Neuronal stem cell (in vitro differentiated cells): Measurements from ENCODE around the gene PRR35.

Experiments
- DNase-seq: peaks from one replicate; pipeline ENCODE4 v3.0.0-alpha.2; 2013; ENCODE audit warnings: low spot score
- H2AFZ ChIP-seq: one replicate; pipeline ENCODE4 v1.6.1; 2013; ENCODE audit warnings: mild to moderate bottlenecking, low read length, inconsistent platforms
- H2AK5ac ChIP-seq: 2 replicates; pipeline ENCODE4 v1.6.1; 2013; ENCODE audit warnings: low read depth, mild to moderate bottlenecking, inconsistent platforms, low read length, moderate library complexity, mixed read lengths
- H2BK120ac ChIP-seq: 2 replicates; pipeline ENCODE4 v1.6.1; 2013; ENCODE audit warnings: low read depth, mild to moderate bottlenecking, inconsistent platforms, low read length, moderate library complexity, mixed read lengths
- H2BK12ac ChIP-seq: one replicate; pipeline ENCODE4 v1.6.1; 2013; ENCODE audit warnings: low read length, inconsistent platforms
- H2BK15ac ChIP-seq: 2 replicates; pipeline ENCODE4 v1.6.1; 2013; ENCODE audit warnings: mild to moderate bottlenecking, low read length, inconsistent platforms, mixed read lengths
- H2BK5ac ChIP-seq: one replicate; pipeline ENCODE4 v1.6.1; 2013; ENCODE audit warnings: inconsistent platforms, mild to moderate bottlenecking, low read length, moderate library complexity
- H3K14ac ChIP-seq: one replicate; pipeline ENCODE4 v1.6.1; 2013; ENCODE audit warnings: low read length, inconsistent platforms
- H3K18ac ChIP-seq: 2 replicates; pipeline ENCODE4 v1.6.1; 2013; ENCODE audit warnings: low read length, inconsistent platforms
- H3K23ac ChIP-seq: 2 replicates; pipeline ENCODE4 v1.6.1; 2013; ENCODE audit warnings: low read depth, mild to moderate bottlenecking, mixed read lengths, low read length, inconsistent platforms; ENCODE audit not compliant: poor library complexity
- H3K27ac ChIP-seq: replicated peaks from 3 replicates; pipeline ENCODE4 v1.5.1; 2013; ENCODE audit warnings: low read length, inconsistent platforms
- H3K27me3 ChIP-seq, 3 experiments: 2 replicates each; pipeline ENCODE4 v1.6.1; 2013; ENCODE audit warnings: low read length in 3 of 3, mild to moderate bottlenecking in 2 of 3, inconsistent platforms in 1 of 3, low read depth in 1 of 3, mixed read lengths in 1 of 3, moderate library complexity in 1 of 3; ENCODE audit not compliant: control insufficient read depth in 3 of 3, insufficient read depth in 3 of 3
- H3K36me3 ChIP-seq, 2 donors: replicated peaks in 1 of 2; 2 replicates each; pipeline ENCODE4 v1.6.1; 2013; ENCODE audit warnings: low read length in 2 of 2; ENCODE audit not compliant: control insufficient read depth in 2 of 2, insufficient read depth in 2 of 2
- H3K4ac ChIP-seq: 2 replicates; pipeline ENCODE4 v1.6.1; 2013; ENCODE audit warnings: inconsistent platforms, mild to moderate bottlenecking, low read length, moderate library complexity
- H3K4me1 ChIP-seq, 2 donors: 1 replicate in 1 of 2; 2 replicates in 1 of 2; pipeline ENCODE4 v1.6.1; 2013; ENCODE audit warnings: low read length in 2 of 2, low read depth in 1 of 2; ENCODE audit not compliant: control insufficient read depth in 2 of 2, insufficient read depth in 1 of 2
- H3K4me2 ChIP-seq: one replicate; pipeline ENCODE4 v1.6.1; 2013; ENCODE audit warnings: mild to moderate bottlenecking, low read length, inconsistent platforms; ENCODE audit not compliant: insufficient read depth, poor library complexity, severe bottlenecking
- H3K4me3 ChIP-seq, 2 donors: 2 replicates each; pipeline ENCODE4 v1.5.1; 2013; ENCODE audit warnings: low read length in 2 of 2, mild to moderate bottlenecking in 2 of 2, inconsistent platforms in 1 of 2, moderate library complexity in 1 of 2
- H3K79me1 ChIP-seq: one replicate; pipeline ENCODE4 v1.6.1; 2013; ENCODE audit warnings: low read depth, mild to moderate bottlenecking, inconsistent platforms, low read length, moderate library complexity
- H3K9ac ChIP-seq: one replicate; pipeline ENCODE4 v1.6.1; 2013; ENCODE audit warnings: mild to moderate bottlenecking, low read depth, low read length, inconsistent platforms; ENCODE audit not compliant: poor library complexity
- H3K9me3 ChIP-seq, 2 donors: replicated peaks in 1 of 2; 2 replicates each; pipeline versions ENCODE3 to v1.6.1; 2013; ENCODE audit warnings: low read length in 2 of 2, mild to moderate bottlenecking in 2 of 2, inconsistent platforms in 1 of 2, low read depth in 1 of 2, mixed read lengths in 1 of 2, moderate library complexity in 1 of 2; ENCODE audit not compliant: control insufficient read depth in 2 of 2, insufficient read depth in 1 of 2
- H4K8ac ChIP-seq: one replicate; pipeline ENCODE4 v1.6.1; 2013; ENCODE audit warnings: low read depth, mild to moderate bottlenecking, inconsistent platforms, low read length, moderate library complexity
- H4K91ac ChIP-seq: one replicate; pipeline ENCODE4 v1.6.1; 2013; ENCODE audit warnings: low read length, low read depth, mild to moderate bottlenecking, inconsistent platforms; ENCODE audit not compliant: poor library complexity
- WGBS, 2 donors: extraction: QIAGEN DNeasy Blood & Tissue Kit; methylation state at CpG; one replicate each; pipeline ENCODE4 v1.1.7; 2013; ENCODE audit warnings: missing lambda C conversion rate in 2 of 2, mixed read lengths in 1 of 2; ENCODE audit not compliant: insufficient read length in 2 of 2, insufficient replicate concordance in 1 of 2; ENCODE audit errors: extremely low coverage in 2 of 2; 5-methylcytosine and 5-hydroxymethylcytosine counted together

The PRR35 gene

DNA sequence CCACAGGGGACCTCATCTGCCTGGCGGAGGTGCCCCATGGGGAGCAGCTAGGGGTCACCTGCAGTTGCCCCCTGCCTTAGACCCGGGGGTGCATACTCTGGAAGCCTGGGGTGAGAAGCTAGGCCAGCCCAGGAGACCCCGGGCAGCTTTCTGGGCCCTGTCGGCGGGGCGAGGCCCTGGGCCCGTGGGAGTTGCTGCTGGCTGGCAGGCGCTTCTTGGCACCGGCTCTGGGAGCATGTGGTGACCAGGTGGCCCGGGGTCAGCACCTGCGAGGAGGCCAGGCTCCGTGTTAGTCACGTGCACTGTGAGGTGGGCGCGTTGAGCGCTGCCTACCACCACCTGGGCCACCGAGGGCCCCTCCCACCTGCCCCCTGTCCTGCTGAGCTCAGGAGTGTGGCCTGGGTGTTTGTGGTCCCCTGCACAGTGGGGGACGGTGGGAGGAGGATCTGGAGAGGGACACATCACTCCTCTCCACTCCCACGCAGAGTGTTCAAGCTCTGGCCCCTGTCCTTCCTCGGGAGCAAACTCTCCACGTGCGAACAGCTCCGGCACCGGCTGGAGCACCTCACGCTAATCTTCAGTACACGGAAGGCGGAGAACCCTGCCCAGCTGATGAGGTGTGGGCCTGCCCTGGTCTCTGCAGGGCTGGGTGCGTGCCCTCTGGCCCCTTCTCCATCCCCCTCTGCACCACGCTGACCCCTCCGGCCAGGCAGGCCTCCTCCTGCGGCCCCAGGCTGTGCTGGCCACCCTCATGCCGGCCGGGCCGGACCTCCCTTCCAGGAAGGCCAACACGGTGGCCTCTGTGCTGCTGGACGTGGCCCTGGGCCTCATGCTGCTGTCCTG, 15.4 kb downstream of the PRR35 start:
- Histone ChIP-seq H4K91ac (no peak overlapping the region), H3K4me1 (peaks cover 0 to 2% of the 10 kb centered on the region in 2 donors), H3K36me3 (peaks cover 19 to 42% of the 10 kb centered on the region in 2 donors), H2AK5ac (no peak overlapping the region), H3K4ac (no peak overlapping the region), H3K9ac (peak overlapping the region; percentile 70), H3K27me3 (no peaks in the 10 kb centered on the region), H2BK120ac (no peak overlapping the region), H3K9me3 (no peaks in the 10 kb centered on the region), H4K8ac (peak overlapping the region; percentile 72), H2AFZ (no peak overlapping the region), H3K14ac (peak overlapping the region; percentile 8), H3K4me3 (peak overlapping the region in 1 of 2 donors; percentile 12), H2BK12ac (peak overlapping the region; percentile 84), H3K4me2 (no peak overlapping the region), H3K27ac (no peak overlapping the region), H3K18ac (no peak overlapping the region), H3K79me1 (peaks cover 24% of the 10 kb centered on the region), H2BK5ac (no peak overlapping the region), H3K23ac (no peak overlapping the region), H2BK15ac (no peak overlapping the region)
- no CpG with 5 or more reads among the region's 36 CpGs for WGBS, 2 donors
- no peak for DNase-seq

DNA sequence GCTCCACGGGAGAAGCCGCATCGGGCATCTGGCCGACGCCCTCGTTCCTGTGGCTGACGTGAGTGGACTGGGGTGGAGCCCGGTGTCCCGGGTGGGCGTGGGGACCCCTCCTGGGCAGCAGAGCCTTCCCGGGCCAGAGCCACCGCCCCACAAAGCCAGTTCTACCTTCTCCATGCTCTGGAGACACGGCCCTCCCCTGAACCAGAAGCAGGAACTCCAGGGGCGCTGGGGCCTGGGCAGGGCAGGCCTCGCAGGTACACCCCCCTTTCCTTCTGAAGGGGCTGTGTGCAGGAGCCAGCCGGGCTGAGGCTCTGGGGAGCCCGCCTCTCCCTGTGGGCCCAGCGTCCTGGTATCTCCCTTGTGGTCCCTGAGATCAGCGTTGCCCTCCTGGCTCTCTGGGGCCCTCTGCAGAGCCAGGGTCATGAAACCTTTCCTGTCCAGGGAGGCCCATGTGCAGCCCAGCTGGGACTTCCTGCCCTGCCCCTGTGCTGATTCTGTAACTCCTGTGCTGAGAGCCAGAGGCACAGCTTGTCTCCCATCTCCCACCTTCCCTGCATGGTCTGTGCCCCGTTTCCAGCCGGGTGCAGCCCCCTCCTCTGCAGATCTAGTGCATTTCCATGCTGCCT, 16.1 kb downstream of the PRR35 start:
- H3K4me2 ChIP-seq, result no peak overlapping the region
- no peak overlapping the region for H2BK15ac ChIP-seq
- H3K79me1 ChIP-seq, result peaks cover 17% of the 10 kb centered on the region
- peaks cover 23 to 49% of the 10 kb centered on the region in 2 donors for H3K36me3 ChIP-seq
- H3K27ac ChIP-seq, result no peak overlapping the region
- peak overlapping the region; percentile 72 for H4K8ac ChIP-seq
- H4K91ac ChIP-seq, result no peak overlapping the region
- no peak overlapping the region for H3K18ac ChIP-seq
- no CpG with 5 or more reads among the region's 21 CpGs for WGBS, 2 donors
- H3K14ac ChIP-seq, result no peak overlapping the region
- H2BK5ac ChIP-seq, result no peak overlapping the region
- H3K9me3 ChIP-seq, result no peaks in the 10 kb centered on the region
- peak overlapping the region in 1 of 2 donors; percentile 12 for H3K4me3 ChIP-seq
- no peak for DNase-seq
- no peak overlapping the region for H2BK120ac ChIP-seq
- no peak overlapping the region for H3K23ac ChIP-seq
- no peaks in the 10 kb centered on the region for H3K27me3 ChIP-seq
- H2BK12ac ChIP-seq, result no peak overlapping the region
- H2AK5ac ChIP-seq, result no peak overlapping the region
- H2AFZ ChIP-seq, result no peak overlapping the region
- H3K9ac ChIP-seq, result peak overlapping the region; percentile 12
- H3K4ac ChIP-seq, result no peak overlapping the region
- no peaks in the 10 kb centered on the region for H3K4me1 ChIP-seq

DNA sequence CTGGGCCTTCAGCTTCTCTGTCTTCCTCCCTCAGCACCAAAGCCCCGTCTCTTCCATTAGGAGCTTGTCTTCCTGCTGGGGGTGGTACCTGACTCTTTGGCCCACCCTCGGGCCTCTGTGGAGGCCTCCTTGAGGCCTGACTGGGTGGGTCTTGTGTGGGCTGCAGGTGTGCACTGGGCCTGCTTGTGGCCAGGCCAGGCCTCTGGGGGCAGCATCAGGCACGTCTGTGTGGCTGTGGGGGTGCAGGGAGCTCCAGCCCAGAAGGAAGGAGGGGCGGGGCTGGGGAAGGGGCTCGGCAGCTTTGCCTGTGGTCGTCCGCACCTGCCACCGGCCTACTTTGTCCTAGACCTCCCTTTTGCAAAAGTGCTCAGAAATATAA, 16.6 kb downstream of the PRR35 start:
- no peak overlapping the region for H2BK120ac ChIP-seq
- WGBS, 2 donors, result no CpG with 5 or more reads among the region's 8 CpGs

DNA sequence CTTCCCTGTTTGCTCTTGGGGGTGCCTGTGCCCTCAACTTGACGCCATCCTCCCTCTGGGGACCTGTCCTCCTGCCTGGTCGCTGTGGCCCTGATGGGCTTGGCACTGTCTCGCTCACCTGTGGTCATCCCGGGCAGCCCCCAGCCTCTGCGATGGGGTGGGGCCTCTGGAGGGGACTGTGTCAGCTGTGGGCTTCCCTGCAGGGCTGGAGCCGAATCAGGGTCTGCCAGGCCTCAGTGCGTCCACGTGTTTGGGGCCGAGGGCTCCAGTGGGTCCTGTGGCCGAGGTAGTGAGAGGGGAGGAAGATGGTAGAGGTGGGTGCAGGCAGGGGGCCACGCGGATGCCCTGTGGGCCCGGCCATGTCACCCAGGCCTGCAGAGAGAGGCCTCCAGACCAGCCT, 17.6 kb downstream of the PRR35 start:
- peaks cover 15 to 45% of the 10 kb centered on the region in 2 donors for H3K36me3 ChIP-seq
- peak overlapping the region; percentile 73 for H3K23ac ChIP-seq
- H3K4me3 ChIP-seq, result peak overlapping the region in 1 of 2 donors; percentile 28
- no peaks in the 10 kb centered on the region for H3K4me1 ChIP-seq
- no peak overlapping the region for H3K4me2 ChIP-seq
- H2BK12ac ChIP-seq, result peak overlapping the region; percentile 41
- WGBS, 2 donors, result no CpG with 5 or more reads among the region's 13 CpGs
- no peak overlapping the region for H3K27ac ChIP-seq
- no peak overlapping the region for H2AFZ ChIP-seq
- H3K79me1 ChIP-seq, result peaks cover 9% of the 10 kb centered on the region
- no peaks in the 10 kb centered on the region for H3K9me3 ChIP-seq
- peak overlapping the region; percentile 71 for H3K14ac ChIP-seq
- H4K91ac ChIP-seq, result no peak overlapping the region
- H3K9ac ChIP-seq, result no peak overlapping the region
- H2BK15ac ChIP-seq, result no peak overlapping the region
- no peak overlapping the region for H2AK5ac ChIP-seq
- H3K18ac ChIP-seq, result no peak overlapping the region
- no peak overlapping the region for H4K8ac ChIP-seq
- no peak overlapping the region for H2BK120ac ChIP-seq
- DNase-seq, result no peak
- H2BK5ac ChIP-seq, result no peak overlapping the region
- H3K27me3 ChIP-seq, result no peaks in the 10 kb centered on the region
- no peak overlapping the region for H3K4ac ChIP-seq

More for the DNA sequence above, 16.6 kb downstream of the PRR35 start:
- Histone ChIP-seq H2BK12ac (no peak overlapping the region), H3K4me2 (no peak overlapping the region), H3K79me1 (peaks cover 15% of the 10 kb centered on the region), H3K36me3 (peaks cover 20 to 48% of the 10 kb centered on the region in 2 donors), H3K9me3 (no peaks in the 10 kb centered on the region), H3K27me3 (no peaks in the 10 kb centered on the region), H2AK5ac (no peak overlapping the region), H3K4me1 (no peaks in the 10 kb centered on the region), H3K27ac (no peak overlapping the region), H2AFZ (no peak overlapping the region), H3K9ac (no peak overlapping the region), H4K91ac (no peak overlapping the region), H3K4me3 (peak overlapping the region in 1 of 2 donors; percentile 3), H3K14ac (no peak overlapping the region), H2BK15ac (no peak overlapping the region), H3K4ac (no peak overlapping the region), H3K18ac (no peak overlapping the region), H3K23ac (no peak overlapping the region), H2BK5ac (no peak overlapping the region), H4K8ac (no peak overlapping the region)
- DNase-seq, result no peak
